Stimulated activated CD4-positive, alpha-beta T cell treated with anti-CD3 and anti-CD28 coated beads, Interleukin-1b, Interleukin-23, amount 100 ng/mL, for 24 hours (primary cell): ENCODE measurements around the gene OTP.
A peak's percentile ranks its signal among the peaks of the same experiment; 100 is the strongest.

Experiments used
- DNase-seq, 4 experiments: peaks; one replicate each; pipeline ENCODE4 v3.0.0-alpha.2; 2020; ENCODE audit warnings: low read depth in 4 of 4, low spot score in 1 of 4

Gene OTP

DNA sequence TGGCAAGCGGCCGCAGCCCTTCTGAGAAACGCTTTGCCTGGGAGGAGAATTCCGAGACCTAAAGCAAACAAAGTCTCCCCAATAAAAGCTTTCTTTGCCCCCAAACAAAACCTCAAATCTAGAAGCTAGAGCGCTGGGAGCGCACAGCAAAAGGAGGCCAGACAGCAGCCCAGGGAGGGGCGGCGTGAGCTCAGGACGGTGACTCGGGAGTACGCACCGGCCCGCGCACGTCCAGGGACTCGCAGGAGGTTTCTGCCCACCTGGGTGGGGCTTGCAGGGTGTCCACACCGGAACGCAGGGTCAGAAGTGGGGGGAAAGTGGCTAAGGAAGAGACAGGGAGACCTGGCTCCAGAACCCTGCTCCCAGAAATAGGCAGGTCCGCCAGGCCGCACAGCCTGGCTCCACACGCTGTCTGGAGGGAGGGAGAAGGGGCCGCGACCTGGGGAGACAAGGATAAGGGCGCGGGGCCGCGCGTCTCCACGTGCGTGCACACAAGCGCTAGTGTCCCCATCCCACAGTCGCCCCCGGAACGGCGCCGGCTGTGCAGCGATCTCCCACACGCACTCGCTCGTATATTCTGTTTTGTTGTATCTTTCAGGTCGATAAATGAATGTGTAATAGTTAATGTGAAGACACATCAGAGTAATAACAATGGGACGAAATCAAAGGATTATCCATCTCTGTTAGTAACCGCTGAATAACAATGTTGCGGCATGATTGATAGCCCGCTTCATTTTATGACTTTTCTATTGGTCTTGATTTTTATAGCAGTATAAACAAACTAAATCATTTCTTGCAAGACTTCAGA is 2.3 kb upstream of the OTP start:
- no peak for DNase-seq

GRCh38 chr5:77638763-77639671 is 504 bp upstream of the OTP start:
- no peak for DNase-seq

- DNase-seq = no peak
Observed at GRCh38 chr5:77637170-77637997, 1.1 kb downstream of the OTP start.

- DNase-seq = no peak
Observed at GRCh38 chr5:77636641-77637169, 1.8 kb downstream of the OTP start.

GRCh38 chr5:77635917-77636640 is 2.4 kb downstream of the OTP start:
- no peak for DNase-seq

DNA sequence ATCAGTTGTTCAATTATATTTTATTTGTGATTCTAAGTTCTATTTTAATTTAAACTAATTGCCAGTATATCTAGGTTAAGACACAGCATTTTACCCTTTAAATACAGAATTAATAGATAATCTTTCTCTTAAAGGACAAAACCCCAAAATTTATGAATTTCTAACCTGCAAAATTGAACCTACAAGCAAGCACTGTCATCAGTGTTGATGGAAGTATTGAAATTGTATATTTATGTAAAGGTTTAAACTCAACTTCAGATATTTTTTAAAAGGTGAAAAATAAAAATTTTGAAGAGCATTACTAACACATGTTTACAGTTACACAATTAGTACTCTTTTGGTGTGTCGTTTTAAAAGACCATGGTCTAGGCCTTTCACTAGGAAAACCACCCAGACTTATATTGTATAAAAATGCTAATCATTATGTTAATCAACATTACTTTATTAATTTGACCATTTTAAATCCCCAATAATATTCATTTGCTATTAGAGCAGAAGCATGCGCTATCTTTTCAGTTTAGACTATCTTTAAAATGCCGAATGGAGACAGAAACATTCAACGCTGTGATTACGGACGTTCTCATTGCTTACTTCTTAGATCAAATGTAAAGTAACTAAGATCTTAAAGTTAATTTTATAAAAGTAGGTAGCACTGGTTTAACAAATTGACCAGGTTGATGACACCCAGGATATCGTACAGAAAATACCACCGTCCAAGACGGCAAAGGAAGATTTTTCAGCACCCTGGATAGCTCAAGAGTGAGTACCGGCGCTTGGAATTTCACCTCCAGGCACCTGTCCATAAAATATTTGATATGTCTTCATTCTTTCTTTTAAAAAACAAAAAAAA is 3.2 kb downstream of the OTP start:
- DNase-seq = no peak

GRCh38 chr5:77633709-77634108 is 4.8 kb downstream of the OTP start:
- no peak for DNase-seq

DNA sequence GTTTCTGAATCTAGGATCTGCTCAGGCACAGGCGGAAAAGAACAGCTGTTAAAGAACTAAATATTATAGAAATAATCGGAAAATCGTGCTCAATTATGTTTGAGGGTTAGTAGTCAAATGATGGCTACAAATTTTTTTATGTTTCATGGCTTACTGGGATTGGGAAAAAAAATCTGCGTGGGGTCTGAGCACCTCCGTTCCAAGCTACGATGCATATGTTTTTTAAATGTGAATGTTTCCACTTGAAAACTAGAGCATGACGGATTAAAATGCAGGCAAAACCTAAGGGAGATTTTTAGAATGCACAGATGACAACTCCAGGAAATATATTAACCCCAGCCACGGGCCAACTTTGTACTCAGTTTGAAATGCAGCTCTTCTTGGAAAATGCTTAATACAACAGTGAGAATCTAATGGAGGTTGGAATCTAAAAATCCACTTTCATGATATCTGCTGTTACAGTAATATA is 5.3 kb downstream of the OTP start:
- no peak for DNase-seq

- no peak for DNase-seq
Observed at GRCh38 chr5:77632526-77633206, 5.8 kb downstream of the OTP start.

- peak in 1 of 4 experiments; percentile 46 for DNase-seq
Observed at GRCh38 chr5:77630114-77630680, 8.3 kb downstream of the OTP start.

DNA sequence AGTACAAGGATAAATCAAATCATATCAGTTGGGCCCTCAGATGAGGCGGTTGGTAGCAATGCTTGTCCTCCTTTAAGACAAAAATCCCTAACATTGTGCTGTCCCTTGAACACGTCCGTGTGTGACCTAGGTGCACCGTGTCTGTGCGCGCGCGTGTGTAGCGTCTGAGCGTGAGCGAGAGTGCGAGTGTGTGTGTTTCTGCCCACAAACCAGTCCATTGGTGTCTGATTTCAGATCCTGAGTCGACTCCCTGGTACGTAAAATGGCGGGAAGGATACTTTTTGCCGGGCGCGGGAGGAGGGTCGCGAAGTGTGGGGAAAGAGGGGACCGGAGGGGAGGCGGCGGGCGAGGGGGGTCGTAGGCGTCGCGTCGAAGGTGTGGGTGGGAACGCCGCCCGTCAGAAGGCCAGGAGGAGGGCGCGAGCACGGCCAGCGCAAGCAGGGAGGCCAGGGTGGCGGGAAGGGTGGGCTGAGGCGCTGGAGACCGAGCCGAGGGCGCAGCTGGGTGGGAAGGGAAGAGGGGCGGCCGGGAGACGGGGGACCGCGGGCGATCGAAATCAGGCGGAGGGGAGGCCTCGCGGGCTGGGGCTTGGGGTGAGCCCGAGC is 8.9 kb downstream of the OTP start:
- DNase-seq = no peak

GRCh38 chr5:77628840-77629508 is 9.5 kb downstream of the OTP start:
- no peak for DNase-seq

- no peak for DNase-seq
Observed at GRCh38 chr5:77627869-77628674, 10.4 kb downstream of the OTP start.

- DNase-seq = no peak
Observed at GRCh38 chr5:77623203-77623740, 15.2 kb downstream of the OTP start.

DNA sequence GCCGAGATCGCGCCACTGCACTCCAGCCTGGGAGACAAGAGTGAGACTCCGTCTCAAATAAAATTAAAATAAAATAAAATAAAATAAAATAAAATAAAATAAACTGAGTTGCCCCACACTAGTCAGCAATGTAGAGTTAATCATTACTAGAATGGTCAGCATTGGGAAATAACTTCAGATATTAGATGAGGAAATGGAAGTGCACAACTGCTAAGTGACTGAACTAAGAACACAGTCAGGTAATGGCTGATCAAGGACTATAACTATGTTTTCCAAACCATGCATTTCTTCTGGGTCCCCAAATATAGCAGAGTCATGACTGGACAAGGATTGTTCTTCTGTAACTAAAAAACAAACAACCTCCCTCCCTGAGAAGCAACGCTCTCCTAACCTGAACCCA is 17.1 kb downstream of the OTP start:
- DNase-seq = no peak

- DNase-seq = no peak
Observed at GRCh38 chr5:77620405-77620804, 18.1 kb downstream of the OTP start.
